NCI-H510A treated with DMSO at 0.1 percent for 48 hours (cell line): ENCODE results near the gene PARP3.
A peak's percentile ranks its signal among the peaks of the same experiment; 100 is the strongest.

Experiments used
- DNase-seq: peaks from one replicate; lab custom pipeline; 2025; lab: John Stamatoyannopoulos, UW

The PARP3 gene

DNA sequence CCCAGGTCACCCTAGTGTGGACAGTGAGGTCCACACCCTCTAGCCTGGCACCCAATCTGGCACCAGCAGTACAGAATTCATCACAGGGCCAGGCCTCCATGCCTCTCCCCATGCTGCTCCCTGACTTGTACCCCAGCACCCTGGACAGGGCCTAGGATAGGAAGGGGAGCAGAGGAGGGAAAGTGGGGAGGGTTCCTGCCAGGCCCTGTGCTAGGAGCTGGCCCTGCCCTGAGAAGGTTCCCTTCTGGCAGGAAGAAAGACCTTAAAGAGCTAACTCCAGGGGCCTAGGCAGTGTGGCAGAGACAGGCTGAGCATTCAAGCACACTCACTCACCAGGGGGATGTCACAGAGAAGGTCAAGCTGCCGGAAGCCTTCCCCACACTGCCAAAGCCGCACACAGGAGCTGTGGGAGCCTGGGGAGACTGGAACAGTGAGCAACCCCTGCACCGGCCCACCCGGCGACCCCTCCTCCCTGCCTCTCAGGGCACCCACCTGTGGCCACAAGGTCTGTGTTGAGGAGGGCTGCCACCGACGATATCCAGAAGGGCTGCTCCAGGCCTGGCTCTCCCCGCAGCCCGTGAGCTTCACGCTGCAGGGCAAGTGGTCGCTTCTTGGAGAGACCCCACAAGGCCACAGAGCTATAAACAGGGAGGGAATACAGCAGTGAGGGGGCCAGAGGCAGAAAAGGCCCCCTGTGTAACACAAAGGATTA, 7.9 kb upstream of the PARP3 start:
- DNase-seq, result no peak

- DNase-seq, result no peak
Measured at GRCh38 chr3:51934991-51935885, 6.9 kb upstream of the PARP3 start.

- no peak for DNase-seq
Measured at GRCh38 chr3:51935886-51936755, 6.0 kb upstream of the PARP3 start.

GRCh38 chr3:51937014-51937413, 5.1 kb upstream of the PARP3 start:
- no peak for DNase-seq

GRCh38 chr3:51937611-51938450, 4.3 kb upstream of the PARP3 start:
- no peak for DNase-seq

- DNase-seq, result no peak
Measured at GRCh38 chr3:51938780-51939425, 3.3 kb upstream of the PARP3 start.

- no peak for DNase-seq
Measured at GRCh38 chr3:51940648-51941462, 1.3 kb upstream of the PARP3 start.

GRCh38 chr3:51941463-51941797, 733 bp upstream of the PARP3 start:
- DNase-seq, result no peak

GRCh38 chr3:51942603-51943450, 664 bp downstream of the PARP3 start:
- peak; percentile 7 for DNase-seq

DNA sequence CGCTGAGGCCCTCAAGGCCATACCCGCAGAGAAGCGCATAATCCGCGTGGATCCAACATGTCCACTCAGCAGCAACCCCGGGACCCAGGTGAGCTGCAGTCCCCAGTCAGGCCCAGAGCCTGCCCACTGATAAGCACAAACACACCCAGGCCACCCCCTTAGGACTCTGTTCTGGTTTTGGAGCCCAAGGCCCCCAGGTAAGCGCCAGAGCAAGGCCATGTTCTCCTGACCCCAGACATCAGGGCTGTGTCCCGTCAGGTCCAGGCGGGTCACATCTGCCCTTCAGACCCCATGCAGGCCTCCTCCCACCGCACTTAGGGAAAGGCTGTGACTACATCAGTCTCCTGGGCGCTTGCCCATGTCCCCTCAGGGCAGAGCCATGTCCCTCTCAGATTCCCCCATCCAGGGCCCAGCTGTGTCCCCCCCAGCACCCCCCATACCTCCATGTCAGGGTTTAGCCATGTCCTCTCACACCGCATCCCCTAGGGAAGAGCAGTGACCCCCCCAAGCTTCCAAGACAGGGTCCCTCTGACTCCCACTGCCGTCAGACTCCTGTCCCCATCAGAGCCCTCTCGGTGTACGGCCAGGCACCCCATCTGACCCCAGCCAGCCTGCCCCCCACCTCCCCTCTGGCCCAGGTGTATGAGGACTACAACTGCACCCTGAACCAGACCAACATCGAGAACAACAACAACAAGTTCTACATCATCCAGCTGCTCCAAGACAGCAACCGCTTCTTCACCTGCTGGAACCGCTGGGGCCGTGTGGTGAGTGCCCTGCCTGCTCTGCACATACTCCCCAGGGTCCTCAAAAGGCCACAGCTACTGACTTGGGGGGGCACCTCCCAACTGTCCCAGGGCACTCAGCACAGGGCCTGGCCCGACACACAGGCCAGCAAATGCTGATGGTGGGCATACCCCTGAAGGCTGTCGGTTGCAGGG, 1.6 kb downstream of the PARP3 start:
- DNase-seq, result no peak

DNA sequence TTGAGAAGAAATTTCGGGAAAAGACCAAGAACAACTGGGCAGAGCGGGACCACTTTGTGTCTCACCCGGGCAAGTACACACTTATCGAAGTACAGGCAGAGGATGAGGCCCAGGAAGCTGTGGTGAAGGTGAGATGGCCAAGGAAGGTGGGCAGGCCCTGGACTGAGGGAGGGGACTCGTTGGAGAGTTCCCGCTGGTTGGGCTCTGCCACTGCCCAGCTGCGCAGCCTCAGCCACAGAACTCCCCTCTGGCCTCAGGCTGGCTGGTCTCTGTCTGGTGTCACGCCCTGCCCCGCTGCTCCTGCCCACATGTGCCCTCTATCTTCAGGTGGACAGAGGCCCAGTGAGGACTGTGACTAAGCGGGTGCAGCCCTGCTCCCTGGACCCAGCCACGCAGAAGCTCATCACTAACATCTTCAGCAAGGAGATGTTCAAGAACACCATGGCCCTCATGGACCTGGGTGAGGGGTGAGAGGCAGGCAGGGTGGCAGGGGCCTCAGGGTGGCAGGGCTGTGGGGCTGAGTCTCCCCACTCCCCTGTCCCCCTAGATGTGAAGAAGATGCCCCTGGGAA, 2.4 kb downstream of the PARP3 start:
- DNase-seq, result no peak

GRCh38 chr3:51945031-51945840, 3.1 kb downstream of the PARP3 start:
- DNase-seq, result no peak

DNA sequence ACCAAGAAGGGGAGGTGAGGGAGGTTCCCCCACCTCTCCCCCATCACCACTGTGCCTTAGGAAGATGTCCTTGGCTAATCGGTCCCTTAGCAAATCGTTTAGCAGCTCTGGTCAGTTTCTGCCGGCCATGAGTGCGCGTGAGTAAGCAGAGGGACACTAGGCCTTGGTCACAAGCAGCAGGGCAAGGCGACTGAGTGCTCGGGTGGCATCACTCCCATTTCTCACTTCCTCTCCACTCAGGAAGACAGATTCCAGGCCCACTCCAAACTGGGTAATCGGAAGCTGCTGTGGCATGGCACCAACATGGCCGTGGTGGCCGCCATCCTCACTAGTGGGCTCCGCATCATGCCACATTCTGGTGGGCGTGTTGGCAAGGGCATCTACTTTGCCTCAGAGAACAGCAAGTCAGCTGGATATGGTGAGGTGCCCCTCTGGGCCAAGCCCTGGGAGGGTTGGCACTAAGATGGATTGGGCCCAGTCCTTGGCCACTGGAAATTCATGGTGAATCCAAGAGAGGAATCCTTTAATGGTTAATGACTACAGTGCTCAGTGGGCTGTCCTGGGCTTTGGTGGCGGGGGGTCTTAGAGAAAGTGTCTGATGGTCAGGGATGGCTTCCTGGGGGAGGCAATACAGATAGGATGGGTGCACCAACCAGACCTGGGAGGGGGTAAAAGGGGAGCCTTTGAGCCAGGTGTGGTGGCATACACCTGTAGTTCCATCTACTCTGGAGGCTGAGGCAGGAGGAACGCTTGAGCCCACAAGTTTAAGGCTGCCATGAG, 4.0 kb downstream of the PARP3 start:
- DNase-seq, result no peak

DNA sequence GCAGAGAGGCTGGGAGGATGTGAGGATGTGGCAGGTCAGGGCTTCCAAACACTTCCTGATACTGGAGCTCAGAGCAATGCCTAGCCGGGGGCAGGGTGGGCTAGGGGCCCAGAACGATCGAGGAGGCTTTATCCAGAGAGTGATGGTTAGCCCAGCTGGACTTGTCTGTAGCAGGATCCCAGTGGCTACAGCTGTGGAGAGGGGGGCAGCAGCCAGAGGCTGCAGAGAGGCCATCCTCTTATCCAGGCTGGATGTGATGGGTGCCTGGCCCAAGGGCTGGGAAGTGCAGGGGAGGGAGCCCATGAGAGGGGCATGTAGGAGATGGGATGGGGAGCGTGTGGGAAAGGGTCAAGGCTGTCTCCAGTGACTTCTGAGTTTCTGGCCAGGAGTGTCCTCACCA, 4.6 kb downstream of the PARP3 start:
- DNase-seq, result no peak

GRCh38 chr3:51947215-51947900, 5.2 kb downstream of the PARP3 start:
- no peak for DNase-seq
